ENCODE measurements around the gene DCAF12. TPM values are rescaled to one million over a fixed set of nuclear protein-coding genes. Genes with fewer than 3 reads are reported as not detected.

The DCAF12 gene
- total and polyA plus RNA-seq, 2 donors, result 17.9 to 18.6 TPM

DNA sequence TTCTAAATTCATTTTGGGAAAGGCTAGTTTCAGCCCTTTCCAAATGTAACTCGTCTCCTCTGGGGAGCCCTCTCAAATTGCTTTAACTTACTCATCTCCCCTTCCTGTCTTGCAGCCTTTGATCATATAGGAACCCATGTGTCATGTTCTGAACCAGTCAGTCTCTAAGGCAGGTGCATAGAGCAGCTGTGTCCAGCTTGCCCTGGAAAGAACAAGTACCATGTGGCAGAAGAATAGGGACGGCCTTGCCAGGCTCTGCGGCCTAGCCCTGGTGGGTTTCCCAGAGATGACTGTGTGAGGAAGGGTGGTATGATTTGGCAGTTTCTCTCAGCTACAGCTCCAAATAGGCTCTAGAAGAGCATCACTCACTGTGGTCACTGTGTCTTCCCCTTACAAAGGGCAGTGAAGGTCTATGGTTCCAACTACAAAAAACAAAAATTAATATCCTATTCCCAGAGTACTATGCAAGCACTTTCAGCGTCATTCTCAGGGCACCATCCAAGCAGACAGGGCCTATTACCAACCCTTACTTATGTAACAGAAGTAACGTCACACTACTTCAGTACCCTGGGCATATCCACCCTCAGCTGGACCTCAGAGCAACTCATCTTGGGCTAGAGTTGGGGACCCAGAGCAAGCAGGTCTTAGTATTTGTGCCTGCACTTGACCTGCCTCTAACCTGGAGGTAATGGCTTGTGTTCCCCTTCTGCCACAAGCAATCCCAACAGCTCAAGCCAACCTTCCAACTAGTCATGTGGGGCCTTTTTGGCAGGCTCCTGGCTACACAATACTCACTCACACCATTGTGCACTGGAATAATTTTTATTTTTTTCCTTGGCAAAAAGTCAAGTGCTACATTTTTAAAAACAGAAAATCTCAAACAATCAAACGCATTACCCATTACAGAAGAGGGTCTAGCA lies 40.7 kb downstream of the DCAF12 start:
- H3K9me3 ChIP-seq (ENCODE audit: control insufficient read depth in 2 of 2, insufficient read depth in 1 of 2, low read length in 1 of 2), result no peaks in the 10 kb centered on the region
- no peak overlapping the region for H3K4me3 ChIP-seq (ENCODE audit: low read length in 2 of 2)
- no peaks in the 10 kb centered on the region for H3K4me1 ChIP-seq (ENCODE audit: control insufficient read depth in 2 of 2, insufficient read depth in 2 of 2, low read length in 2 of 2)
- no peak overlapping the region for H3K27ac ChIP-seq (ENCODE audit: low read depth in 1 of 2, low read length in 1 of 2)
- no peaks in the 10 kb centered on the region for H3K27me3 ChIP-seq (ENCODE audit: control insufficient read depth in 2 of 2, insufficient read depth in 1 of 2, low read length in 1 of 2)
- DNase-seq (ENCODE audit: low read depth in 6 of 9, low spot score in 9 of 9), result peak in 2 of 9 donors; percentile 10 to 20
- 93% methylated on average over 6 of the region's 6 CpGs for WGBS
- H3K36me3 ChIP-seq (ENCODE audit: control insufficient read depth in 2 of 2, insufficient read depth in 2 of 2, low read length in 1 of 2), result peaks cover 34 to 46% of the 10 kb centered on the region in 2 donors

DNA sequence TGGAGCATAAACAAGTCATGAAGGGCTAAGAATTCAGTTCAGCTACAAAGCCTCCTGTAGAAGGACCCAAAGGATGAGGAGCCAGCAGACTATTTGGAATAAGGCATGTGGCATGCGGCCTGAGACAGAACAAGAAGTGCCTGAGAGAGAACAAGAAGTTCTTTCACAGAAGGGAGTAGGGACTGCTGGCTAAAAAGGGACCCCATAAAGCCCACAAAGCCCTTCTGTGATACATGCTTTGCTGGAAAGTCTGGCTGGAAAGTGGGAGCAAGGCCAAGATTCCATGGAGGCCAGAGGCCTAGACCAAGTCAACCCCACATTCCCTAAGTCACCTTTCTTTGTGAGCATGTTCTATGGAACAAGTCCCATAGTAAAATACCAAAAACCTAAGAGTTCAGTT lies 41.9 kb downstream of the DCAF12 start:
- Histone ChIP-seq H3K4me1 (ENCODE audit: control insufficient read depth in 2 of 2, insufficient read depth in 2 of 2, low read length in 2 of 2) (no peaks in the 10 kb centered on the region), H3K27ac (ENCODE audit: low read depth in 1 of 2, low read length in 1 of 2) (no peak overlapping the region), H3K4me3 (ENCODE audit: low read length in 2 of 2) (no peak overlapping the region), H3K36me3 (ENCODE audit: control insufficient read depth in 2 of 2, insufficient read depth in 2 of 2, low read length in 1 of 2) (peaks cover 30 to 38% of the 10 kb centered on the region in 2 donors), H3K9me3 (ENCODE audit: control insufficient read depth in 2 of 2, insufficient read depth in 1 of 2, low read length in 1 of 2) (no peaks in the 10 kb centered on the region), H3K27me3 (ENCODE audit: control insufficient read depth in 2 of 2, insufficient read depth in 1 of 2, low read length in 1 of 2) (no peaks in the 10 kb centered on the region)
- WGBS, result 93% methylated on average over 1 of the region's 1 CpG
- no peak for DNase-seq (ENCODE audit: low read depth in 6 of 9, low spot score in 9 of 9)

DNA sequence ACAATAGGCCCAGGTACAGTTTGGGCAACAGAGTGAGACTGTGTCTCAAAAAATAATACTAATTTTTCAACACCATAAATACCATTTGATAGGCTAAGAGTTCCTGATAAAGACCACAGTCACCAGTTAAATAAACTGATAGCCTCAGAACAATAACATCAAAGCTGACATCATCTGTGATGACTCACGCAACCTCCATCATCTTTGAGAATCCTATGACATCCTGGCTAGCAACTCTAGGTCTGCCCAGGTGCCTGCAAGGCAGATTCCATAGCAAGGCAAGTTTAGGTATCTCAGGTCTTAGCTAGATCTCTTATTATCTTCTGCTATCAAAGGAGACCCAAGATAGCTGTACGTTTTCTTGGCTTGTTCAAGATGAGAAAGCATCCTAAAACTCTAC lies 47.3 kb downstream of the DCAF12 start:
- H3K27ac ChIP-seq (ENCODE audit: low read depth in 1 of 2, low read length in 1 of 2), result no peak overlapping the region
- H3K4me3 ChIP-seq (ENCODE audit: low read length in 2 of 2), result no peak overlapping the region
- no peaks in the 10 kb centered on the region for H3K4me1 ChIP-seq (ENCODE audit: control insufficient read depth in 2 of 2, insufficient read depth in 2 of 2, low read length in 2 of 2)
- no peaks in the 10 kb centered on the region for H3K36me3 ChIP-seq (ENCODE audit: control insufficient read depth in 2 of 2, insufficient read depth in 2 of 2, low read length in 1 of 2)
- no peaks in the 10 kb centered on the region for H3K27me3 ChIP-seq (ENCODE audit: control insufficient read depth in 2 of 2, insufficient read depth in 1 of 2, low read length in 1 of 2)
- 94% methylated on average over 2 of the region's 2 CpGs for WGBS
- H3K9me3 ChIP-seq (ENCODE audit: control insufficient read depth in 2 of 2, insufficient read depth in 1 of 2, low read length in 1 of 2), result no peaks in the 10 kb centered on the region
- DNase-seq (ENCODE audit: low read depth in 6 of 9, low spot score in 9 of 9), result no peak

DNA sequence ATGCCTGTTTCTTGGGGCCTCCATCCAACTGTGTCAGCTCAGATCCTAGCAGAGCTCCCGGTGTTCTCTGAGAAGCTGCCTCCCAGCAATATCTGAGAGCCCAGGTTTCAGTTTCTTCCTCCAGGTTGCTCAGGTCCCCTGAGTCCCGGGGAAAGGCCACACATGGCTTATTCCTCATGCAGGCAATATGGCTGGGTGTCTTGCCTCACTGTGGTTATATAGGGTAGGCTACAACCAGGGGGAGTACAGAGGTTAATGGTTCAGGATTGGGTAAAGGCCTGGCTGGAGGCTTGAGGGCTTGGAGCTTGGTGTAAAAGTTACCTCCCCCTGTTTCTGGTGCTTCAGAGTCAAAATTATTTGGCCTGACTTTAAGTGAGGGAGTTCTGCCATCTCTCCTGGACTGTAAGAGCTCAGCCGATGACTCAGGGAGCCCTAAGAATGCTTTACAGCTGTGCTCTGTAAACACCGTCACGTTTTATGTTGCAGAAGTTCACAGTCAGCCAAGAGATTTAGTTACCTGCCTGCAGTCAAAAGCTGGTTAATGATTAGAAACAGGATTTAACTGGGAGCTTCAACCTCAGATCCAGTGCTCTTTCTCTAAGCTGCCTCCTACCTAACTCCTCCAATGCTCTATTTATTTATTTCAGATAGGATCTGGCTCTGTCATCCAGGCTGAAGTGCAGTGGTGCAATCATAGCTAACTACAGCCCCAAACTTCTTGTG lies 53.5 kb downstream of the DCAF12 start:
- Histone ChIP-seq H3K27ac (ENCODE audit: low read depth in 1 of 2, low read length in 1 of 2) (peak overlapping the region; percentile 61 to 78), H3K4me3 (ENCODE audit: low read length in 2 of 2) (no peak overlapping the region), H3K9me3 (ENCODE audit: control insufficient read depth in 2 of 2, insufficient read depth in 1 of 2, low read length in 1 of 2) (no peaks in the 10 kb centered on the region), H3K4me1 (ENCODE audit: control insufficient read depth in 2 of 2, insufficient read depth in 2 of 2, low read length in 2 of 2) (peaks cover 0 to 7% of the 10 kb centered on the region in 2 donors), H3K27me3 (ENCODE audit: control insufficient read depth in 2 of 2, insufficient read depth in 1 of 2, low read length in 1 of 2) (no peaks in the 10 kb centered on the region), H3K36me3 (ENCODE audit: control insufficient read depth in 2 of 2, insufficient read depth in 2 of 2, low read length in 1 of 2) (no peaks in the 10 kb centered on the region)
- DNase-seq (ENCODE audit: low read depth in 6 of 9, low spot score in 9 of 9), result no peak
- WGBS, result 94% methylated on average over 5 of the region's 5 CpGs

DNA sequence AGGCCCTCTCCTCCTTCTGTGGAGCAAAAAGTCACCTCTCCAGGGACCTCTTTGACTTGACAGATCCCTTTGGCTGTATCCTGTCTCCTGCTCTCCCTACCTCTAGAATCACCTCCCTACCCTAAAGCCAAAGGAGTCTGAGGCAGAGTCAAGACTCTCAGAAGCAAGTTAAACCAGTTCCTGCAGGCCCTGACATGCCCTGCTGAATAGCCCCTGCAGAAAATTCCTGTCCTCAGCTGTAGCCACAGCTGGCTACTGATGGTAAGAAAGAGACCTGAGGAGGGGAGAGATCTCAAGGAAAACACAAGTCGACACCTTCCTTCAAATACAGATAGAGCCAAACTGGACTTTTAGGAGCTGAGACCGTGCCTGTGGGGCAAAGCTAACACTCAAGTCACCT lies 54.1 kb downstream of the DCAF12 start:
- Histone ChIP-seq H3K4me1 (ENCODE audit: control insufficient read depth in 2 of 2, insufficient read depth in 2 of 2, low read length in 2 of 2) (peaks cover 0 to 7% of the 10 kb centered on the region in 2 donors), H3K27me3 (ENCODE audit: control insufficient read depth in 2 of 2, insufficient read depth in 1 of 2, low read length in 1 of 2) (no peaks in the 10 kb centered on the region), H3K4me3 (ENCODE audit: low read length in 2 of 2) (no peak overlapping the region), H3K36me3 (ENCODE audit: control insufficient read depth in 2 of 2, insufficient read depth in 2 of 2, low read length in 1 of 2) (no peaks in the 10 kb centered on the region), H3K9me3 (ENCODE audit: control insufficient read depth in 2 of 2, insufficient read depth in 1 of 2, low read length in 1 of 2) (no peaks in the 10 kb centered on the region), H3K27ac (ENCODE audit: low read depth in 1 of 2, low read length in 1 of 2) (peak overlapping the region; percentile 61 to 78)
- WGBS, result 96% methylated on average over 2 of the region's 2 CpGs
- peak in 1 of 9 donors; percentile 37 for DNase-seq (ENCODE audit: low read depth in 6 of 9, low spot score in 9 of 9)

DNA sequence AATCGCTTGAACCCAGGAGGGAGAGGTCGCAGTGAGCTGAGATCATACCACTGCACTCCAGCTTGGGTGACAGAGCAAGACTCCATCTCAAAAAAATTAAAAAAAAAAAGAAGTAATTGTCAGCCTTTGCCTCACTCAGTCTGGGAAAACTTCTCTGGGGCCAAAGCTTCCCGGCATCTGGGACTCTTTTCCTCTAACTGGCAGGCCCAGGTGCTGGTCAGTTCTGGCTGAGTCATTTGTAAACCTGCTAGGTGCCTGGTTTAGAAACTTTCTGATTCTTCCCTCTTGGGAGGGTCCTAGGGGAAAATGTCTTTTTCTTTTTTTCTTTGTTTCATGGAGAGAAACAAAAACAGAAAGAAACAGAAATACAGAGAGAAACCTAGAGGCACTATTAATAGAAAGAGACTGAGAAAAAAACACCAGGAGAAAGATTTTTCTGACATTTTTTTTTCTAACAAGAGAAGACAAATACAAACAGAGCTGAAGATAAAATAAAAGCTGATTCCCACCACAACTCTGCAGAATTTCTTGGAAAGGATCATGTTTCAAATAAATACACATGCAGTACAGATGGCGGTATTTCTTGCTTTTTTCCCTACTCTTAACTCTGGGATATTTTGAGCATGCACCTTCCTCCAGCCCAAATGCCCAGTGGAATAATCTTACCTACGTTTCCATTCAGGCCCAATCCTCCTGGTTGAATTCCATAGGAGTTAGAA lies 55.7 kb downstream of the DCAF12 start:
- DNase-seq (ENCODE audit: low read depth in 6 of 9, low spot score in 9 of 9), result no peak

DNA sequence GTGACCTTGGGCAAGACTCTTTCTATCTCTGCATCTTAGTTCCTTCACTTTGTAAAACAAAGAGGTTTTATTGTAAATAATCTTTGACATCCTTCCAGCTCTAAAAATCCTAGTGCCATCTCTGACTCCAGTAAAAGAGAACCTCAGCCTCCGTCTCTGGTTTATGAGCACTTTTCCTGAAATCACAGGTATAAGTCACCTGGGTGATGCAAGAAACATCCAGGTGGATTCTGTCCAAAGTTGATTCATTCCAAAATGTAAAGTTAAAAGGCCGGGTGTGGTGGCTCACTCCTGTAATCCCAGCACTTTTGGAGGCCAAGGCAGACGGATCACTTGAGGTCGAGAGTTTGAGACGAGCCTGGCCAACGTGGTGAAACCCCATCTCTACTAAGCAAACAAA lies 56.7 kb downstream of the DCAF12 start:
- Histone ChIP-seq H3K36me3 (ENCODE audit: control insufficient read depth in 2 of 2, insufficient read depth in 2 of 2, low read length in 1 of 2) (no peaks in the 10 kb centered on the region), H3K9me3 (ENCODE audit: control insufficient read depth in 2 of 2, insufficient read depth in 1 of 2, low read length in 1 of 2) (no peaks in the 10 kb centered on the region), H3K27me3 (ENCODE audit: control insufficient read depth in 2 of 2, insufficient read depth in 1 of 2, low read length in 1 of 2) (no peaks in the 10 kb centered on the region), H3K4me3 (ENCODE audit: low read length in 2 of 2) (no peak overlapping the region), H3K4me1 (ENCODE audit: control insufficient read depth in 2 of 2, insufficient read depth in 2 of 2, low read length in 2 of 2) (peaks cover 0 to 7% of the 10 kb centered on the region in 2 donors), H3K27ac (ENCODE audit: low read depth in 1 of 2, low read length in 1 of 2) (no peak overlapping the region)
- WGBS, result 97% methylated on average over 6 of the region's 6 CpGs
- DNase-seq (ENCODE audit: low read depth in 6 of 9, low spot score in 9 of 9), result no peak

More for the DNA sequence above, 55.7 kb downstream of the DCAF12 start:
- Histone ChIP-seq H3K27me3 (ENCODE audit: control insufficient read depth in 2 of 2, insufficient read depth in 1 of 2, low read length in 1 of 2) (no peaks in the 10 kb centered on the region), H3K27ac (ENCODE audit: low read depth in 1 of 2, low read length in 1 of 2) (no peak overlapping the region), H3K4me1 (ENCODE audit: control insufficient read depth in 2 of 2, insufficient read depth in 2 of 2, low read length in 2 of 2) (peaks cover 0 to 7% of the 10 kb centered on the region in 2 donors), H3K36me3 (ENCODE audit: control insufficient read depth in 2 of 2, insufficient read depth in 2 of 2, low read length in 1 of 2) (no peaks in the 10 kb centered on the region), H3K4me3 (ENCODE audit: low read length in 2 of 2) (no peak overlapping the region), H3K9me3 (ENCODE audit: control insufficient read depth in 2 of 2, insufficient read depth in 1 of 2, low read length in 1 of 2) (no peaks in the 10 kb centered on the region)
- WGBS, result 92% methylated on average over 5 of the region's 5 CpGs

DNA sequence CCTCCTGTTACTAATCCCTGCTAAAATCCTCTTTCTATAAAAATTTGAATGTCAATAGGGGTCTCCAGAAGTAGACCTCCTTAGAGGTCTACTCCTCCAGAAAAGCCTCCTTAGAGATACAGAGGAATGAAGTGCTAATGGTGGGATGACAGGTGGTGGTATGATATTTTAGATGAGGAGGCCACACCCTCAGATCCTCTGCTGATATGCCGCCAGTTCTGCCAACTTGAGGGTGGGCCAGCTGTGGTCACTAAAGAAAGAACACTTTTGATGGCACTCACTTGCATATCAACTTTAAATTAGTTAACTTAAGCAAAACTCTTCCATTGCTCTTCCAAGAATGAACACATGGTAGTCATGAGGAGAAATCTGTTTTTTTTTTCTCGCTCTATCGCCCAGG lies 61.0 kb downstream of the DCAF12 start:
- H3K4me3 ChIP-seq (ENCODE audit: low read length in 2 of 2), result no peak overlapping the region
- H3K27ac ChIP-seq (ENCODE audit: low read depth in 1 of 2, low read length in 1 of 2), result no peak overlapping the region
- no peak for DNase-seq (ENCODE audit: low read depth in 6 of 9, low spot score in 9 of 9)
- no peaks in the 10 kb centered on the region for H3K27me3 ChIP-seq (ENCODE audit: control insufficient read depth in 2 of 2, insufficient read depth in 1 of 2, low read length in 1 of 2)
- H3K36me3 ChIP-seq (ENCODE audit: control insufficient read depth in 2 of 2, insufficient read depth in 2 of 2, low read length in 1 of 2), result no peaks in the 10 kb centered on the region
- peaks cover 0 to under 1% of the 10 kb centered on the region in 2 donors for H3K4me1 ChIP-seq (ENCODE audit: control insufficient read depth in 2 of 2, insufficient read depth in 2 of 2, low read length in 2 of 2)
- 97% methylated on average over 3 of the region's 3 CpGs for WGBS
- H3K9me3 ChIP-seq (ENCODE audit: control insufficient read depth in 2 of 2, insufficient read depth in 1 of 2, low read length in 1 of 2), result no peaks in the 10 kb centered on the region
